Coronary artery (tissue), 2 donors: Measurements from ENCODE around the gene CDT1.

ENCODE experiments used
- DNase-seq: peaks from one replicate; pipeline ENCODE4 v3.0.0-alpha.2; 2017; ENCODE audit warnings: low spot score
- H3K27ac ChIP-seq, 2 donors: fragments of 200-600 bp; sonication (generic); one replicate each; pipeline ENCODE4 v1.5.1; 2016 to 2019
- H3K4me3 ChIP-seq: fragments of 200-600 bp; sonication (generic); 2 replicates; pipeline ENCODE4 v1.5.1; 2016; ENCODE audit warnings: mild to moderate bottlenecking, moderate library complexity
- TF ChIP-seq, protein P1 (sequence below): fragments of 200-600 bp; sonication (generic); IDR thresholded peaks from one replicate; pipeline ENCODE4 v1.5.1; 2019; ENCODE audit warnings: antibody characterized with exemption

CDT1 gene

DNA sequence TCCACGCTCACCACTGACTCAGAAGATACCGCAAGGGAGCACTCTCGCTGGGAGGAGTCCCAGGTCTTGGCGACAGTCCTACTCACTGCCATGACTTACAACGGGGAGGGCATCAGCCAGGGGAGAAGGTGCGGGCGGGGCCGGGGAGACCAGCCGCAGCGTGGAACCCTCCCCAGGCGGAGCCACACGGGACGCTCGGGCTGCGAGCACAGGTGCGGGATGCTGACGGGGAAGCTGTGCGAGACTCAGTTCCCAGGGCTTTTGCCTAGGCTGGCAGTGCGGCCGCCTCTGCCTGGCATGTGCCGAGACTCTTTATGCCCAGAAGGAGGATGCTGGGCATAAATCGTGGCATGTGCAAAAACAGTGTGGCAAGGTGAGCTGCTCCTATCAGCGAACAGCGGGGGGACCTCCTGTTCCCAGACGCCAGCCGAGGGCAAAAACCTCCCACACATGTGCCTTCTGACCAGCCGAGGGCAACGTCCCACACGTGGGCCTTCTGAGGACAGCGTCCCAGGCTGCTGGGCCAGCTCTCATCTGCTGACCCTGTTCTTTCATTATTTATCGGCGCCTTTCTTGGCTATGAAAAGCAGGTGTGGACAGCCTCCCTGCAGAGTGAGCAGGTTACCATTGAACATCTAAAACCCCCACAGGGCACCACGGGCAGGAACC is 47.1 kb downstream of the CDT1 start:
- DNase-seq: no peak

DNA sequence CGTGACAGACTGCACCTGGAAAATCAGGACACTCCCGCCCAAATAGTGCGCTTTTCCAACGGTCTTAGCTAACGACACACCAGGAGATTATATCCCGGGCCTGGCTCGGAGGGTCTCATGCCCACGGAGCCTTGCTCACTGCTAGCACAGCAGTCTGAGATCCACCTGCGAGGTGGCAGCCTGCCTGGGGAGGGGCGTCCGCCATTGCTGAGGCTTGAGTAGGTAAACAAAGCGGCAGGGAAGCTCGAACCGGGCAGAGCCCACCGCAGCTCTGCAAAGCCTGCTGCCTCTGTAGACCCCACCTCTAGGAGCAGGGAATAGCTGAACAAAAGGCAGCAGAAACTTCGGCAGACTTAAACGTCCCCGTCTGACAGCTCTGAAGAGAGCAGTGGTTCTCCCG is 48.0 kb downstream of the CDT1 start:
- TF ChIP-seq, protein P1, sequence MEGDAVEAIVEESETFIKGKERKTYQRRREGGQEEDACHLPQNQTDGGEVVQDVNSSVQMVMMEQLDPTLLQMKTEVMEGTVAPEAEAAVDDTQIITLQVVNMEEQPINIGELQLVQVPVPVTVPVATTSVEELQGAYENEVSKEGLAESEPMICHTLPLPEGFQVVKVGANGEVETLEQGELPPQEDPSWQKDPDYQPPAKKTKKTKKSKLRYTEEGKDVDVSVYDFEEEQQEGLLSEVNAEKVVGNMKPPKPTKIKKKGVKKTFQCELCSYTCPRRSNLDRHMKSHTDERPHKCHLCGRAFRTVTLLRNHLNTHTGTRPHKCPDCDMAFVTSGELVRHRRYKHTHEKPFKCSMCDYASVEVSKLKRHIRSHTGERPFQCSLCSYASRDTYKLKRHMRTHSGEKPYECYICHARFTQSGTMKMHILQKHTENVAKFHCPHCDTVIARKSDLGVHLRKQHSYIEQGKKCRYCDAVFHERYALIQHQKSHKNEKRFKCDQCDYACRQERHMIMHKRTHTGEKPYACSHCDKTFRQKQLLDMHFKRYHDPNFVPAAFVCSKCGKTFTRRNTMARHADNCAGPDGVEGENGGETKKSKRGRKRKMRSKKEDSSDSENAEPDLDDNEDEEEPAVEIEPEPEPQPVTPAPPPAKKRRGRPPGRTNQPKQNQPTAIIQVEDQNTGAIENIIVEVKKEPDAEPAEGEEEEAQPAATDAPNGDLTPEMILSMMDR: no peak
- DNase-seq: no peak
- H3K4me3 ChIP-seq: no peak overlapping the region

More for the DNA sequence above, 47.1 kb downstream of the CDT1 start:
- Histone ChIP-seq H3K4me3 (no peak overlapping the region), H3K27ac (no peak overlapping the region)
- TF ChIP-seq, protein P1: no peak

DNA sequence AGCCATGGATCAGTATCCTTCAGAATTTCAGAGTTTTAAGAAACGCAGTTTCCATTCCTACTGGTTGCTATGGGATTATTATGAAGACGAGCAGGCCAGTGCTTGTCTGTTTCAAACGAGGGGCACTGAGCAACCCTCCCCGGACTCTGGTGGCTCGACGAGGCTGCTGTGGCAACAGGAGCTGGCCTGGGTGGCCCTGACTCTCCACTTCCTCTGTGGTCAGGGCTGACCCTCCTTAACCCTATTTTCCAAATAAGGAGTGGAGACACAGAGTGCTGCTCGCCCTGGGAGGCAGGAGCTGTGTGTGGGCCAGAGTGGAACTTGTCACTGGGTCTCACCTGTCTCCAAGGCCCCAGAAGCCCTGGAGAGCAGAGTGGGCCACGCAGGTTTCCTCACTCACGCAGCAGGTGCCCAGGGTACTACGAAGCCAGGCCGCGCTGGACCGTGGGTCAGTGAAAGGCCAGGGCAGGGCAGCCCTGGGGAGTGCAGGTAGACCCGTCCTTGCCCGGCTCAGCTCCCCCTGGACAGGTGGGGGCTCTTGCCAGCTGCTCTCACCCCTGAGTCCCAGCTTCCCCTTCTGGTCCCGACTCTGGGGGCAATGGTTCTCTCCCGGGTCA is 49.8 kb downstream of the CDT1 start:
- Histone ChIP-seq H3K4me3 (no peak overlapping the region), H3K27ac (no peak overlapping the region)
- DNase-seq: no peak
- TF ChIP-seq, protein P1: no peak

More for the DNA sequence above, 48.0 kb downstream of the CDT1 start:
- H3K27ac ChIP-seq: no peak overlapping the region

DNA sequence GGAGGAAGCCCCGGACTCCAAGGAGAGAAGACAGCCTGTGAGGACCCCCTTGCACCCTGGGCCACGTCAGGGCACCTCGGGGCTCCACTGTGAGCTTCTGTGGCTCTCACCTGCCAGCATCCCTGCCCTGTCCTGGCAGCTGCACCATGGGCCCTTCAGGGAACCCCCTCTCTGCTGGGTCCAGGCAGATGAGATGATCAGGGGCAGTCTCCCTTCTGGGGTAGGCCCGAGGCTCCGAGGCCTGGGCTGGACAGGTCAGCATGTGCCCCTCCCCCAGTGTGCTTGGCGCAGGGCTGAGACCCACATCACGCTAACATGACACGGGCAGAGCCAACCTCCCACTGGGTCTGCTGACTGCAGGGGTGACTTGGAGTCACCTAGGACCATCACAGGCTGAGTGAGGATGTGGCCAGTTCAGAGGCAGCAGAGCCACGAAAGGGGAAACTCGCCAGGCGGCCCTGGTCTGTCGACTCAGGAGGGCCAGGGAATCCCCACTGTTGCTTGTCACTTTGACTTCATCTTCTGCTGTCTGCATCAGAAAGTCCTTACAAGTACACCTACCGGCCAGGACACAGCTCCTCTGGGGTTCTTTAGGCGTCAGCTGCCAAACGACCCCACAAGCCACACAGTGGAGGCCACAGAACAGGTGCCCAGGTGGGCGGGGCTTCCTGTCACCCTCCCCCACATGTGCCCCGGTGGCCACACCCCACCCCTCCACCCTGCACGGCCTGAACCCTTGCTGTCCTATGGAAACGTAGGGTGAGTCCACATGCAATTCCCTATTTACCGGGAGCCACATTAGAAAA is 50.9 kb downstream of the CDT1 start:
- TF ChIP-seq, protein P1: no peak
- no peak for DNase-seq
- Histone ChIP-seq H3K27ac (no peak overlapping the region), H3K4me3 (no peak overlapping the region)

DNA sequence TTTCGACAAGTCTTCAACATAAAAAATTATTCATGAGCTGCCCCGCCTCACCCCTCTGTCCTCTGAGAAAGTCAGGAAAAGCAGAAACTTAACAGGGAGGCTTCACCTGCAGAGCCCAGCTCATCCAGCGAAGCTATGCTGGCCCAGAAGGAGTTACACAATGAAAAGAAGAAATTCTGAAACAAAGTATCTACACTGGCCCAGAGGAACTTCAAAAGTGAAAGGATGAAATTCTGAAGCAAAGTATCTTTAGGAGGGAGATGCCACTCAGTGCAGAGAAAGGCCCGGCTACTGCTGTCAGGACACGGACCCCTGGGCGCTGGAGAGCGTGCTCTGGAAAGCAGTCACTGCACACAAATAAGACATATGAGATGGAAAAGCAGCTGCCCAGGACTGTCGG is 51.6 kb downstream of the CDT1 start:
- no peak for DNase-seq

DNA sequence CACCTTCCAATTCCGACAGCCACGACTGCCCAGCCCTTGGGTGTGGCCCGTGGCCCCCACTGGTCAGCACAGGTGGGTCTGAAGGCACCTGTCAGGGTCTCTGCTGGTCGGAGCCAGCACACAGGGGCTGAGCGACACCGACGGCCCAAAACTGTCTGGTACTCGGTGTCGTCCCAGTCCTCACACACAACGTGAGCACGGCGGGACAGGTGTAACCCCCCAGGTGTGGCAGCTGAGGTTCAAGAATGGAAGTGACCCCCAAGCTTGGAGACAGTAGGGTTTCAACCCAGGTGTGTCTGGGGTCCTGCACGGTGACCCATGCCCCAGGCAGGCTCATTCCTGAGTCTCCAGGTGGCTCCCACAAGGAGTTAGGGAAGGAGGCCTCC is 52.1 kb downstream of the CDT1 start:
- H3K27ac ChIP-seq: peak overlapping the region; percentile 78 to 90
- TF ChIP-seq, protein P1: no peak
- peak overlapping the region; percentile 95 for H3K4me3 ChIP-seq
- DNase-seq: no peak

More for the DNA sequence above, 51.6 kb downstream of the CDT1 start:
- TF ChIP-seq, protein P1: no peak
- Histone ChIP-seq H3K27ac (no peak overlapping the region), H3K4me3 (no peak overlapping the region)
